Epithelial cell of esophagus (primary cell): Measurements from ENCODE around the gene TMEM108.

Experiments
- DNase-seq: peaks from one replicate; pipeline ENCODE4 v3.0.0; 2010; ENCODE audit warnings: low read depth
- H3K4me3 ChIP-seq: 2 replicates; pipeline ENCODE4 v1.5.1; 2011; ENCODE audit warnings: mild to moderate bottlenecking, low read length, control low read depth
- CTCF ChIP-seq: IDR thresholded peaks from 2 replicates; pipeline ENCODE4 v1.5.1; 2011; ENCODE audit warnings: low read depth, mild to moderate bottlenecking, low read length, control low read depth, inconsistent platforms; ENCODE audit not compliant: insufficient read depth; ENCODE audit errors: missing control alignments

TMEM108 gene

GRCh38 chr3:133296981-133297380, 258.8 kb downstream of the TMEM108 start:
- no peak for TF ChIP-seq CTCF
- DNase-seq: no peak
- no peak overlapping the region for H3K4me3 ChIP-seq

GRCh38 chr3:133300102-133300501, 261.9 kb downstream of the TMEM108 start:
- DNase-seq: no peak
- TF ChIP-seq CTCF: no peak
- no peak overlapping the region for H3K4me3 ChIP-seq

- TF ChIP-seq CTCF: no peak
- H3K4me3 ChIP-seq: no peak overlapping the region
- DNase-seq: peak; percentile 69
These were observed 263.0 kb downstream of the TMEM108 start for GRCh38 chr3:133301194-133301593.

GRCh38 chr3:133301731-133302130, 263.5 kb downstream of the TMEM108 start:
- DNase-seq: no peak
- H3K4me3 ChIP-seq: no peak overlapping the region
- TF ChIP-seq CTCF: no peak

- DNase-seq: no peak
- TF ChIP-seq CTCF: no peak
- no peak overlapping the region for H3K4me3 ChIP-seq
These were observed 265.2 kb downstream of the TMEM108 start for GRCh38 chr3:133303430-133303829.

- no peak for DNase-seq
- no peak for TF ChIP-seq CTCF
- H3K4me3 ChIP-seq: no peak overlapping the region
These were observed 279.7 kb downstream of the TMEM108 start for GRCh38 chr3:133317866-133318265.

GRCh38 chr3:133328373-133328772, 290.2 kb downstream of the TMEM108 start:
- no peak for TF ChIP-seq CTCF
- no peak for DNase-seq
- H3K4me3 ChIP-seq: no peak overlapping the region
